Measurements from ENCODE around the gene PDLIM7.

Gene PDLIM7

GRCh38 chr5:177468329-177468684 is 29.1 kb downstream of the PDLIM7 start:
- Histone ChIP-seq H3K9me3 (ENCODE audit: severe bottlenecking) (no peaks in the 10 kb centered on the region), H3K36me3 (peaks cover 74% of the 10 kb centered on the region), H3K4me3 (ENCODE audit: low read depth, low read length) (no peak overlapping the region), H3K27me3 (ENCODE audit: insufficient read depth, low read depth, severe bottlenecking) (no peaks in the 10 kb centered on the region), H3K27ac (no peak overlapping the region)
- DNase-seq, result no peak
- no peak for TF ChIP-seq CTCF (IDR thresholded peaks at IDR 0.05; ENCODE audit: low read depth, low read length)

GRCh38 chr5:177467436-177467835 is 30.0 kb downstream of the PDLIM7 start:
- peaks cover 78% of the 10 kb centered on the region for H3K36me3 ChIP-seq
- no peak for DNase-seq
- H3K9me3 ChIP-seq (ENCODE audit: severe bottlenecking), result no peaks in the 10 kb centered on the region
- H3K27ac ChIP-seq, result no peak overlapping the region
- TF ChIP-seq CTCF (IDR thresholded peaks at IDR 0.05; ENCODE audit: low read depth, low read length), result no peak
- no peak overlapping the region for H3K4me3 ChIP-seq (ENCODE audit: low read depth, low read length)
- no peaks in the 10 kb centered on the region for H3K27me3 ChIP-seq (ENCODE audit: insufficient read depth, low read depth, severe bottlenecking)

GRCh38 chr5:177466861-177467260 is 30.5 kb downstream of the PDLIM7 start:
- H3K36me3 ChIP-seq, result peaks cover 74% of the 10 kb centered on the region
- H3K4me3 ChIP-seq (ENCODE audit: low read depth, low read length), result no peak overlapping the region
- H3K27ac ChIP-seq, result no peak overlapping the region
- no peaks in the 10 kb centered on the region for H3K27me3 ChIP-seq (ENCODE audit: insufficient read depth, low read depth, severe bottlenecking)
- DNase-seq, result no peak
- no peaks in the 10 kb centered on the region for H3K9me3 ChIP-seq (ENCODE audit: severe bottlenecking)
- TF ChIP-seq CTCF (IDR thresholded peaks at IDR 0.05; ENCODE audit: low read depth, low read length), result no peak

GRCh38 chr5:177465044-177465443 is 32.4 kb downstream of the PDLIM7 start:
- no peak for TF ChIP-seq CTCF (IDR thresholded peaks at IDR 0.05; ENCODE audit: low read depth, low read length)
- Histone ChIP-seq H3K27ac (no peak overlapping the region), H3K36me3 (peaks cover 59% of the 10 kb centered on the region), H3K9me3 (ENCODE audit: severe bottlenecking) (no peaks in the 10 kb centered on the region), H3K4me3 (ENCODE audit: low read depth, low read length) (no peak overlapping the region), H3K27me3 (ENCODE audit: insufficient read depth, low read depth, severe bottlenecking) (no peaks in the 10 kb centered on the region)
- DNase-seq, result no peak

GRCh38 chr5:177462021-177462670 is 35.3 kb downstream of the PDLIM7 start:
- TF ChIP-seq CTCF (IDR thresholded peaks at IDR 0.05; ENCODE audit: low read depth, low read length), result no peak

More at GRCh38 chr5:177462021-177462670, 35.3 kb downstream of the PDLIM7 start:
- no peaks in the 10 kb centered on the region for H3K9me3 ChIP-seq (ENCODE audit: severe bottlenecking)
- no peaks in the 10 kb centered on the region for H3K27me3 ChIP-seq (ENCODE audit: insufficient read depth, low read depth, severe bottlenecking)
- no peak overlapping the region for H3K4me3 ChIP-seq (ENCODE audit: low read depth, low read length)
- no peak for DNase-seq
- peaks cover 54% of the 10 kb centered on the region for H3K36me3 ChIP-seq
- H3K27ac ChIP-seq, result no peak overlapping the region
